Type B pancreatic cell (in vitro differentiated cells): ENCODE measurements around the gene ACADS. TPM values are rescaled to one million over a fixed set of nuclear protein-coding genes. Genes with fewer than 3 reads are reported as not detected.
"Not testable (repeated sequence)": the region's sequence is repeated elsewhere in the genome, so short reads cannot be mapped to it uniquely, and the experiment has no call there.

Experiments used
- DNase-seq: peaks from one replicate; pipeline ENCODE4 v3.0.0; 2021; ENCODE audit warnings: mixed read lengths; ENCODE audit not compliant: unreplicated experiment; ENCODE audit errors: extremely low spot score
- H3K27ac Mint-ChIP-seq: 2 replicates; pipeline ENCODE4 v1.8.0; 2021; ENCODE audit warnings: mild to moderate bottlenecking, mixed read lengths
- H3K27me3 Mint-ChIP-seq: 2 replicates; pipeline ENCODE4 v1.8.0; 2021; ENCODE audit warnings: mixed read lengths
- H3K36me3 Mint-ChIP-seq: 2 replicates; pipeline ENCODE4 v1.8.0; 2021; ENCODE audit warnings: mixed read lengths
- H3K4me1 Mint-ChIP-seq: one replicate; pipeline ENCODE4 v1.8.0; 2021; ENCODE audit warnings: mixed read lengths; ENCODE audit not compliant: unreplicated experiment
- H3K4me3 Mint-ChIP-seq: 2 replicates; pipeline ENCODE4 v1.8.0; 2021; ENCODE audit warnings: mild to moderate bottlenecking, mixed read lengths
- H3K9me3 Mint-ChIP-seq: 2 replicates; pipeline ENCODE4 v1.8.0; 2021; ENCODE audit warnings: mixed read lengths
- total RNA-seq: library from RNA; stranded (reverse); gene quantifications from 2 replicates; pipeline ENCODE4 v1.2.1, GENCODE V29; 2021; ENCODE audit warnings: low replicate concordance
- TF ChIP-seq, protein P1 (sequence below): fragments of 200-600 bp; sonication (generic); conservative IDR thresholded peaks from 2 replicates; pipeline ENCODE4 v1.5.0; 2021; ENCODE audit warnings: antibody characterized with exemption, mild to moderate bottlenecking

The ACADS gene
- total RNA-seq, 1 donor from 2014 or later, result 12.1 TPM

DNA sequence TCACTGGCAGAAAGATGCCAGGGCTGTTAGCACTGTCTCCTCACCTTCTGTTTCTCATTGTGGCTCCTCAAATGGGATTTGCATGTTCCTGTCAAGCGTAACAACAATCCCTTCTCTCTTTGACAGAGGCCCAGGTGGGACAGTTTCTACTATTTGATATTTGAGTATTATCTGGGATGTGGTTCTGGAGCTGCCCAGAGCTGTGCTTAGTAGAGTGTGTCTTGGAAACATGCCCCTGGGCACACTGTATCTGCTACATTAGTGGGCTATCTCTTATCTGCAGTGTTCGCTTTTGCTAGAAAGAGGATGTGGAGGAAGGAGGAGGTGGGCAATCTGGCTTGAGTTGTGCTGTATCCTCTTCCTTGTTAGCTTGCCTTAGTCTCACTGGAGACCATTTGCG lies 3.8 kb upstream of the ACADS start:
- peaks cover 33% of the 10 kb centered on the region for H3K4me1 Mint-ChIP-seq
- peaks cover 22% of the 10 kb centered on the region for H3K36me3 Mint-ChIP-seq
- H3K4me3 Mint-ChIP-seq, result peak overlapping the region; percentile 47
- no peak for DNase-seq
- H3K27me3 Mint-ChIP-seq, result no peaks in the 10 kb centered on the region
- TF ChIP-seq, protein P1, sequence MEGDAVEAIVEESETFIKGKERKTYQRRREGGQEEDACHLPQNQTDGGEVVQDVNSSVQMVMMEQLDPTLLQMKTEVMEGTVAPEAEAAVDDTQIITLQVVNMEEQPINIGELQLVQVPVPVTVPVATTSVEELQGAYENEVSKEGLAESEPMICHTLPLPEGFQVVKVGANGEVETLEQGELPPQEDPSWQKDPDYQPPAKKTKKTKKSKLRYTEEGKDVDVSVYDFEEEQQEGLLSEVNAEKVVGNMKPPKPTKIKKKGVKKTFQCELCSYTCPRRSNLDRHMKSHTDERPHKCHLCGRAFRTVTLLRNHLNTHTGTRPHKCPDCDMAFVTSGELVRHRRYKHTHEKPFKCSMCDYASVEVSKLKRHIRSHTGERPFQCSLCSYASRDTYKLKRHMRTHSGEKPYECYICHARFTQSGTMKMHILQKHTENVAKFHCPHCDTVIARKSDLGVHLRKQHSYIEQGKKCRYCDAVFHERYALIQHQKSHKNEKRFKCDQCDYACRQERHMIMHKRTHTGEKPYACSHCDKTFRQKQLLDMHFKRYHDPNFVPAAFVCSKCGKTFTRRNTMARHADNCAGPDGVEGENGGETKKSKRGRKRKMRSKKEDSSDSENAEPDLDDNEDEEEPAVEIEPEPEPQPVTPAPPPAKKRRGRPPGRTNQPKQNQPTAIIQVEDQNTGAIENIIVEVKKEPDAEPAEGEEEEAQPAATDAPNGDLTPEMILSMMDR, result no peak
- no peak overlapping the region for H3K27ac Mint-ChIP-seq
- H3K9me3 Mint-ChIP-seq, result no peaks in the 10 kb centered on the region

DNA sequence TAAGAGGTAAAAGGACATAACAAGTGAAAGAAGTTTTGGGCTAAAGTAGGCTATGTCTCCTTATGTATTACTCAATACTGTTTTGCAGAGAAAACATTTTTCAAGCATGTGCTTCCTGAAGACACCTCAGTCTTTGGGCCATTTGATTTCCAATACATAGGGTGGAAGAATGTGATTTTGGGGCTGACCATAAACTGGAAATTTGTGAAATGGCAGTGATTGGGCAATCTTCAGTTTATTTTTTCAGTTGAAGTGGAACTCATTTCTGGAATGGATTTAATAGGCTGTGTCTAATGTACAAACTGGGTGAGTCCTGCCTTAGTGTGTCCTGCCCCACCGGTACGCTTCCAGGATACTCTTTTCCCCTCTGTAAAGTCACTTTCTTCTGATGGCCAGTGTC lies 2.8 kb upstream of the ACADS start:
- DNase-seq, result no peak
- Mint-ChIP-seq H3K27ac (no peak overlapping the region), H3K4me1 (peaks cover 33% of the 10 kb centered on the region), H3K4me3 (no peak overlapping the region), H3K9me3 (no peaks in the 10 kb centered on the region), H3K27me3 (no peaks in the 10 kb centered on the region), H3K36me3 (peaks cover 22% of the 10 kb centered on the region)
- TF ChIP-seq, protein P1, result no peak

DNA sequence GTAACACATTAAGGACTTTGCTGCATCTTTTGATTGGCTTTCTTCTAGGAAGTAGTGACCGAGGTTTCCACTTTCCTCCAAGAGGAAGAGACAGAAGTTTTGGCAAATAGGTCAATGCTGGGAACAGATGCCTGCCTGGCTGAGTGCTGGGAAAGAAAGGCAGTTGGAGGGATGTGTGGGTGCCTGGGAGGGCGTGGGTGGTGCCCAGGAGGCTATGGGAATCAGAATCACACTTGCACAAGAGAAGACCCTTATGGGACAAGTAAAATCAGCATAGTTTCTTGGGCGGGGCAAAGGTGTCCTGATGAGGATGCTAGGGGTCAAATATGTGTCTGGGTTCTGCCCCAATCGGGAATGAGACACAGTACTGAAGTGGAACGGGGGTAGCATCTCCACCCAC lies 906 bp upstream of the ACADS start:
- no peak for DNase-seq
- TF ChIP-seq, protein P1, result no peak
- Mint-ChIP-seq H3K27me3 (no peaks in the 10 kb centered on the region), H3K4me1 (peaks cover 17% of the 10 kb centered on the region), H3K27ac (peak overlapping the region; percentile 30), H3K9me3 (no peaks in the 10 kb centered on the region), H3K36me3 (peaks cover 9% of the 10 kb centered on the region), H3K4me3 (peak overlapping the region; percentile 93)

DNA sequence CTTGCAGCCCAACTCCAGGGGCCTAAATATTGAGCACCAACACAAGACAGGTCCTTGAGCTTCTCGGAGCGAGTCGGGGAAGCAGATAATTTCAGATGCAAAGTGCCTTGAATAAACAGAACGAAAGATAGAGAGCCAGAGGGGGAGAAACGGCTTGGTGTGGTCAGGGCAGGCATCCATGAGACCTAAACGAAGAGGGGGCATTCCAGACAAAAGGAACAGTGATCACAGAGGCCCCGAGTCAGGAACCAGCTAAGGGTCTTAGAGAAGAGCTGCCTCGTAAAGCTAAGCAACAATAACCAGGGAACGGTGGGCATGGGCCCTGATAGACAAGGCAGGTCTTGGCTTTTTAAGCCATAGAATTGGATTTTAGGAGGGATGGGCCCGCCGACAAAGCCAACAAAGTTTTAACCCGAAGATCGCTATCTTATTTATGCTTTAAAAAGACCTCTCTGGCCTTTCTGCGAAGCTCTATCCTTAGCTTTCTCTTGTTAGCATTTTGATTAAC lies 421 bp upstream of the ACADS start:
- TF ChIP-seq, protein P1, result no peak
- peak overlapping the region; percentile 30 for H3K27ac Mint-ChIP-seq
- DNase-seq, result no peak
- peaks cover 15% of the 10 kb centered on the region for H3K4me1 Mint-ChIP-seq
- no peaks in the 10 kb centered on the region for H3K9me3 Mint-ChIP-seq
- peaks cover 8% of the 10 kb centered on the region for H3K36me3 Mint-ChIP-seq
- H3K27me3 Mint-ChIP-seq, result no peaks in the 10 kb centered on the region
- peak overlapping the region; percentile 93 for H3K4me3 Mint-ChIP-seq

DNA sequence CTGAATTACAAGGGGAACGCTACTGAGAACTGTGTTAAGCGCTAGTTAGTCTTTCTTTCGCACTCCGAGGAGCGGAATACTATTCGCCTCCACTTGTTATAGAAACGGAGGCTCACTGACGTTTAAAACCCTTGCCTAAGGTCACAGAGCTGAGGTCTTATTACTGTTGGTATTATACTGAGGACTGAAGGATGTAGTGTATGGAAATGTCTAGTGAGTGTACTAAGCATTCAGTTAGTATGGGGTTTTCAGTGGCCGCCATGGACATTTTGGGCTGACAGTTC lies 826 bp downstream of the ACADS start:
- DNase-seq, result no peak
- peak overlapping the region; percentile 93 for H3K4me3 Mint-ChIP-seq
- no peaks in the 10 kb centered on the region for H3K9me3 Mint-ChIP-seq
- peaks cover 12% of the 10 kb centered on the region for H3K36me3 Mint-ChIP-seq
- peak overlapping the region; percentile 76 for H3K27ac Mint-ChIP-seq
- H3K27me3 Mint-ChIP-seq, result no peaks in the 10 kb centered on the region
- H3K4me1 Mint-ChIP-seq, result peaks cover 15% of the 10 kb centered on the region
- TF ChIP-seq, protein P1, result no peak

DNA sequence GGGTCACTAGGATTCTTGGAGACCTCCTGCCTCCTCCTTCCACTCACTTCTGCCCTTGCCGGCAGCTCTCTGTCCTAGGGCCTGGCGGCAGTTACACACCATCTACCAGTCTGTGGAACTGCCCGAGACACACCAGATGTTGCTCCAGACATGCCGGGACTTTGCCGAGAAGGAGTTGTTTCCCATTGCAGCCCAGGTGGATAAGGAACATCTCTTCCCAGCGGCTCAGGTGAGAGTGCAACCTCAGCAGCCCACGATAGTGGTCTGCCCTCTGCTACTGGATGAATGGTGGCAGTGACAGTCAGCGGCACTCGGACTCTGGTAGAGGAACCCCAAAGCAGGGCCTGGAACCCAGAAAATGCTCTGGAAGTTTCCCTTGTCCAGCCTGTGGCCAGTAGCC lies 1.3 kb downstream of the ACADS start:
- Mint-ChIP-seq H3K4me1 (peaks cover 15% of the 10 kb centered on the region), H3K27ac (no peak overlapping the region), H3K27me3 (no peaks in the 10 kb centered on the region), H3K4me3 (no peak overlapping the region), H3K9me3 (no peaks in the 10 kb centered on the region), H3K36me3 (peaks cover 12% of the 10 kb centered on the region)
- TF ChIP-seq, protein P1, result no peak
- no peak for DNase-seq

DNA sequence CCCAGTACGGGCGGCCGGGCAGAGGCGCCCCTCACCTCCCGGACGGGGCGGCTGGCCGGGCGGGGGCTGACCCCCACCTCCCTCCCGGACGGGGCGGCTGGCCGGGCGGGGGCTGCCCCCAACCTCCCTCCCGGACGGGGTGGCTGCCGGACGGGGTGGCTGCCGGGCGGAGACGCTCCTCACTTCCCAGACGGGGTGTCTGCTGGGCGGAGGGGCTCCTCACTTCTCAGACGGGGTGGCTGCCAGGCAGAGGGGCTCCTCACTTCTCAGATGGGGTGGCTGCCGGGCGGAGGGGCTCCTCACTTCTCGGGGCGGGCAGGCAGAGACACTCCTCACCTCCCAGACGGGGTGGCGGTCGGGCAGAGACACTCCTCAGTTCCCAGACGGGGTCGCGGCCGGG lies 6.6 kb downstream of the ACADS start:
- H3K27ac Mint-ChIP-seq, H3K4me3 Mint-ChIP-seq, H3K4me1 Mint-ChIP-seq, H3K9me3 Mint-ChIP-seq, H3K27me3 Mint-ChIP-seq, DNase-seq: not testable (repeated sequence)
- peaks cover 11% of the 10 kb centered on the region for H3K36me3 Mint-ChIP-seq
